A549 (cell line): ENCODE data around the gene SPEN. TPM values are rescaled to one million over a fixed set of nuclear protein-coding genes. Genes with fewer than 3 reads are reported as not detected.

Experiments
- ATAC-seq, 2 experiments: fragments of 200-7000 bp in 1 of 2; fragments of >200 bp in 1 of 2; cut with Nextera tagmentation in 1 of 2; cut with Tn5 transposase in 1 of 2; 3 replicates each; pipeline versions ENCODE4 v1.8.0 to v1.9.1; 2018 to 2020; ENCODE audit warnings: mild to moderate bottlenecking in 1 of 2, moderate library complexity in 1 of 2
- CTCF ChIA-PET: fragments of 300-600 bp; sonication (Branson Sonifier 250); formaldehyde crosslinking; extraction: SDS; loops from one replicate; lab custom pipeline; 2021; ENCODE audit warnings: antibody characterized with exemption, inconsistent platforms; lab: Yijun Ruan, JAX
- POLR2A ChIA-PET: fragments of 350-600 bp; formaldehyde crosslinking; extraction: SDS; loops from one replicate; lab custom pipeline; 2021; ENCODE audit warnings: antibody characterized with exemption, inconsistent platforms; lab: Yijun Ruan, JAX
- DNase-seq, 2 experiments: peaks; one replicate each; pipeline versions ENCODE4 v3.0.0 to v3.0.0-alpha.2; 2011 to 2016; ENCODE audit warnings: low read depth in 1 of 2, low spot score in 1 of 2
- FAIRE-seq: peaks from 2 replicates; lab custom pipeline; 2011; peaks lifted over from hg19 to GRCh38; lab: Jason Lieb, UNC
- H3K27ac ChIP-seq, 2 experiments: fragments of >200 bp; sonication (Bioruptor Twin); formaldehyde crosslinking; 3 replicates each; pipeline ENCODE4 v1.5.1; 2016 to 2017
- H3K4me1 ChIP-seq: fragments of >200 bp; sonication (Bioruptor Twin); formaldehyde crosslinking; 3 replicates; pipeline ENCODE4 v1.6.1; 2016
- H3K4me2 ChIP-seq: fragments of >200 bp; sonication (Bioruptor Twin); formaldehyde crosslinking; 3 replicates; pipeline ENCODE4 v1.6.1; 2016
- H3K4me3 ChIP-seq: fragments of >200 bp; sonication (Bioruptor Twin); formaldehyde crosslinking; 3 replicates; pipeline ENCODE4 v1.5.1; 2016
- H3K9me3 ChIP-seq: fragments of >200 bp; sonication (Bioruptor Twin); formaldehyde crosslinking; 3 replicates; pipeline ENCODE4 v1.6.1; 2016
- CBX2 ChIP-seq: fragments of 200-600 bp; sonication (generic); IDR thresholded peaks from 2 replicates; pipeline ENCODE4 v1.6.1; 2016; ENCODE audit warnings: low read depth, mild to moderate bottlenecking, borderline replicate concordance
- CHD2 ChIP-seq: fragments of 150-350 bp; IDR thresholded peaks from 2 replicates; pipeline ENCODE4 v1.6.1; 2014; ENCODE audit warnings: low read length; ENCODE audit not compliant: partially characterized antibody
- CTCF ChIP-seq: fragments of >200 bp; sonication (Bioruptor Twin); formaldehyde crosslinking; IDR thresholded peaks from 3 replicates; pipeline ENCODE4 v1.5.1; 2016
- EHF ChIP-seq: fragments of 250-450 bp; sonication (Bioruptor Pico); IDR thresholded peaks from 2 replicates; pipeline ENCODE4 v1.5.0; 2020; ENCODE audit warnings: mild to moderate bottlenecking
- ELK1 ChIP-seq: fragments of 150-350 bp; IDR thresholded peaks from 2 replicates; pipeline ENCODE4 v1.6.1; 2014; ENCODE audit warnings: low read depth, mild to moderate bottlenecking, low read length
- ESRRA ChIP-seq: fragments of 150-350 bp; IDR thresholded peaks from 2 replicates; pipeline ENCODE4 v1.6.1; 2014; ENCODE audit warnings: mild to moderate bottlenecking, low read length, borderline replicate concordance
- FOSB ChIP-seq: fragments of 250-450 bp; sonication (Bioruptor Pico); IDR thresholded peaks from 2 replicates; pipeline ENCODE4 v1.5.0; 2020; ENCODE audit warnings: mild to moderate bottlenecking, moderate library complexity
- FOSL2 ChIP-seq, 2 experiments: fragments of 450-650 bp in 1 of 2; fragments of >200 bp in 1 of 2; sonication (Bioruptor Twin) in 1 of 2; formaldehyde crosslinking; IDR thresholded peaks; 2 replicates each; pipeline versions ENCODE4 v1.5.0 to v1.6.1; 2016 to 2020; ENCODE audit warnings: mild to moderate bottlenecking in 1 of 2, moderate library complexity in 1 of 2
- FOXS1 ChIP-seq: fragments of 250-450 bp; sonication (Bioruptor Pico); IDR thresholded peaks from 2 replicates; pipeline ENCODE4 v1.5.0; 2020; ENCODE audit warnings: mild to moderate bottlenecking, moderate library complexity
- GATA3 ChIP-seq: IDR thresholded peaks from 2 replicates; pipeline ENCODE4 v1.6.1; 2012; ENCODE audit warnings: borderline replicate concordance
- HOXB5 ChIP-seq: fragments of 250-450 bp; sonication (Bioruptor Pico); IDR thresholded peaks from 2 replicates; pipeline ENCODE4 v1.5.0; 2020; ENCODE audit warnings: mild to moderate bottlenecking, moderate library complexity
- JUNB ChIP-seq: fragments of >200 bp; sonication (Bioruptor Twin); formaldehyde crosslinking; IDR thresholded peaks from 2 replicates; pipeline ENCODE4 v1.6.1; 2016
- KDM1A ChIP-seq: fragments of 200-600 bp; sonication (generic); IDR thresholded peaks from 2 replicates; pipeline ENCODE4 v1.6.1; 2016; ENCODE audit warnings: low read depth, mild to moderate bottlenecking
- KDM5A ChIP-seq: fragments of 200-600 bp; sonication (generic); IDR thresholded peaks from 2 replicates; pipeline ENCODE4 v1.6.1; 2016; ENCODE audit warnings: antibody characterized with exemption, mild to moderate bottlenecking
- MYC ChIP-seq: IDR thresholded peaks from 2 replicates; pipeline ENCODE4 v1.6.1; 2012; ENCODE audit warnings: mild to moderate bottlenecking, inconsistent platforms, low read length, improper control_type of control experiment, borderline replicate concordance
- NPAS2 ChIP-seq: fragments of 250-450 bp; sonication (Bioruptor Pico); IDR thresholded peaks from 2 replicates; pipeline ENCODE4 v1.8.0; 2022; ENCODE audit warnings: mild to moderate bottlenecking, moderate library complexity, borderline replicate concordance
- PBX3 ChIP-seq: IDR thresholded peaks from 2 replicates; pipeline ENCODE4 v1.6.1; 2012
- POLR2A ChIP-seq: IDR thresholded peaks from 2 replicates; pipeline ENCODE4 v1.6.1; 2012; ENCODE audit warnings: mild to moderate bottlenecking, low read length
- RAD21 ChIP-seq, 2 experiments: fragments of >200 bp in 1 of 2; sonication (Bioruptor Twin) in 1 of 2; formaldehyde crosslinking in 1 of 2; IDR thresholded peaks in 1 of 2; conservative IDR thresholded peaks in 1 of 2; 2 replicates in 1 of 2; 3 replicates in 1 of 2; pipeline ENCODE4 v1.6.1; 2012 to 2018; ENCODE audit warnings: inconsistent platforms in 1 of 2
- RCOR1 ChIP-seq: fragments of 150-350 bp; IDR thresholded peaks from 2 replicates; pipeline ENCODE4 v1.6.1; 2014; ENCODE audit warnings: antibody characterized with exemption, low read length, low read depth
- REST ChIP-seq: fragments of 200-600 bp; sonication (generic); IDR thresholded peaks from 2 replicates; pipeline ENCODE4 v1.6.1; 2016; ENCODE audit warnings: antibody characterized with exemption, mild to moderate bottlenecking, moderate library complexity
- RFX5 ChIP-seq: fragments of 450-650 bp; IDR thresholded peaks from 2 replicates; pipeline ENCODE4 v1.7.1; 2014; ENCODE audit warnings: antibody characterized with exemption, mild to moderate bottlenecking, moderate library complexity
- SMC3 ChIP-seq: fragments of >200 bp; sonication (Bioruptor Twin); formaldehyde crosslinking; IDR thresholded peaks from 3 replicates; pipeline ENCODE4 v1.6.1; 2018; ENCODE audit warnings: inconsistent platforms
- USF2 ChIP-seq: fragments of 450-650 bp; IDR thresholded peaks from 2 replicates; pipeline ENCODE4 v1.6.1; 2014; ENCODE audit warnings: antibody characterized with exemption
- ZC3H11A ChIP-seq: fragments of 450-650 bp; IDR thresholded peaks from 2 replicates; pipeline ENCODE4 v1.6.1; 2014; ENCODE audit warnings: antibody characterized with exemption, mild to moderate bottlenecking
- ZFP36 ChIP-seq: fragments of 450-650 bp; IDR thresholded peaks from 2 replicates; pipeline ENCODE4 v1.6.1; 2014; ENCODE audit warnings: borderline replicate concordance; ENCODE audit not compliant: partially characterized antibody
- ZSCAN20 ChIP-seq: fragments of 250-450 bp; sonication (Bioruptor Pico); IDR thresholded peaks from 2 replicates; pipeline ENCODE4 v1.8.0; 2022; ENCODE audit warnings: mild to moderate bottlenecking, moderate library complexity
- WGBS: methylation state at CpG from one replicate; pipeline ENCODE4 v1.1.6; 2017; ENCODE audit errors: missing lambda C conversion rate; 5-methylcytosine and 5-hydroxymethylcytosine counted together
- polyA plus RNA-seq, 4 experiments: library from polyadenylated mRNA; depleted of rRNA in 3 of 4; stranded (reverse); fragments of >200 nt; fragmentation: RNase III in 1 of 4; extraction: RNeasy Plus Mini Kit Qiagen cat#74134 plus additional on column Dnase treatment in 1 of 4; gene quantifications; 2 replicates in 3 of 4; 3 replicates in 1 of 4; pipeline ENCODE4 v1.2.3, GENCODE V29; 2011 to 2017

SPEN gene
- polyA plus RNA-seq, 2 of the 4 experiments (the other 2 are of a cell fraction): 7.0 to 15.5 TPM

GRCh38 chr1:15802234-15802965 lies 45.1 kb upstream of the SPEN start:
- Histone ChIP-seq H3K4me2 (peak overlapping the region; percentile 99), H3K27ac (peak overlapping the region; percentile 92 to 99), H3K4me3 (no peak overlapping the region), H3K4me1 (peaks cover 35% of the 10 kb centered on the region), H3K9me3 (no peaks in the 10 kb centered on the region)
- FAIRE-seq (no peak), DNase-seq (no peak), ATAC-seq (no peak)
- ChIA-PET CTCF (interaction anchor here (0.6 to 3.4 kb wide), 6 partner anchors 10 to 196 kb away, joined by 3 to 22 read pairs (median 10); no protein-coding TSS in a partner anchor), POLR2A (interaction anchor here (1.3 kb wide), 1 partner anchor 31 kb away, joined by 4 read pairs; no protein-coding TSS in a partner anchor)
- no peak for TF ChIP-seq CHD2
- no peak for TF ChIP-seq HOXB5
- no peak for TF ChIP-seq ESRRA
- TF ChIP-seq RAD21 (conservative IDR thresholded peaks at IDR 0.05 in 1 of 2, IDR thresholded peaks at IDR 0.05 in 1 of 2): no peak
- no peak for TF ChIP-seq KDM1A
- TF ChIP-seq PBX3: no peak
- TF ChIP-seq FOSL2 (IDR thresholded peaks at IDR 0.05): no peak
- no peak for TF ChIP-seq FOSL2 (CRISPR knock-in tag; IDR thresholded peaks at IDR 0.05)
- TF ChIP-seq JUNB: no peak
- TF ChIP-seq ZSCAN20 (CRISPR knock-in tag): no peak
- no peak for TF ChIP-seq NPAS2 (CRISPR knock-in tag)
- TF ChIP-seq EHF: no peak
- TF ChIP-seq FOXS1 (CRISPR knock-in tag): no peak
- no peak for TF ChIP-seq KDM5A
- no peak for TF ChIP-seq POLR2A
- no peak for TF ChIP-seq REST
- TF ChIP-seq RCOR1: no peak
- TF ChIP-seq ZFP36: no peak
- TF ChIP-seq FOSB (CRISPR knock-in tag): no peak
- TF ChIP-seq ELK1: no peak
- 75% methylated on average over 17 of the region's 17 CpGs for whole genome bisulfite sequencing

GRCh38 chr1:15803380-15803779 lies 44.1 kb upstream of the SPEN start:
- 68% methylated on average over 4 of the region's 4 CpGs for WGBS
- TF ChIP-seq ZC3H11A (no peak), SMC3 (0 out of 3 replicates have a peak, but pooled peaks have one; percentile 12), GATA3 (no peak), RFX5 (no peak), CBX2 (no peak), MYC (no peak), ZSCAN20 (CRISPR knock-in tag) (no peak), RAD21 (conservative IDR thresholded peaks at IDR 0.05 in 1 of 2, IDR thresholded peaks at IDR 0.05 in 1 of 2) (peak; percentile 21 to 46; a peak in 2 of 5 replicates), USF2 (no peak), CHD2 (no peak), CTCF (peak; percentile 28; the same call in 2 of the 3 replicates), FOSL2 (IDR thresholded peaks at IDR 0.05) (no peak), FOSL2 (CRISPR knock-in tag; IDR thresholded peaks at IDR 0.05) (no peak)

More at GRCh38 chr1:15803380-15803779, 44.1 kb upstream of the SPEN start:
- Histone ChIP-seq H3K9me3 (no peaks in the 10 kb centered on the region), H3K4me2 (no peak overlapping the region), H3K4me1 (peaks cover 26% of the 10 kb centered on the region), H3K4me3 (no peak overlapping the region), H3K27ac (peak overlapping the region; percentile 92 to 99; a peak in 4 of 6 replicates)
- DNase-seq: peak in 1 of 2 experiments; percentile 43
- ChIA-PET CTCF (interaction anchor here (0.9 to 3.4 kb wide), 6 partner anchors 9 to 41 kb away, joined by 3 to 22 read pairs (median 6); no protein-coding TSS in a partner anchor), POLR2A (interaction anchor here (1.3 kb wide), 1 partner anchor 30 kb away, joined by 4 read pairs; no protein-coding TSS in a partner anchor)
- no peak for FAIRE-seq
- ATAC-seq: no peak
